HG03175 (cell line): ENCODE measurements around the gene TGFBI.
"Not testable (repeated sequence)": the region's sequence is repeated elsewhere in the genome, so short reads cannot be mapped to it uniquely, and the experiment has no call there.

ENCODE experiments used
- ATAC-seq: cut with Tn5 transposase; IDR thresholded peaks from one replicate; pipeline ENCODE4 v1.9.1; 2021; ENCODE audit warnings: mild to moderate bottlenecking, moderate library complexity; ENCODE audit not compliant: unreplicated experiment

The TGFBI gene

GRCh38 chr5:136043968-136044610 is 15.3 kb downstream of the TGFBI start:
- no peak for ATAC-seq

DNA sequence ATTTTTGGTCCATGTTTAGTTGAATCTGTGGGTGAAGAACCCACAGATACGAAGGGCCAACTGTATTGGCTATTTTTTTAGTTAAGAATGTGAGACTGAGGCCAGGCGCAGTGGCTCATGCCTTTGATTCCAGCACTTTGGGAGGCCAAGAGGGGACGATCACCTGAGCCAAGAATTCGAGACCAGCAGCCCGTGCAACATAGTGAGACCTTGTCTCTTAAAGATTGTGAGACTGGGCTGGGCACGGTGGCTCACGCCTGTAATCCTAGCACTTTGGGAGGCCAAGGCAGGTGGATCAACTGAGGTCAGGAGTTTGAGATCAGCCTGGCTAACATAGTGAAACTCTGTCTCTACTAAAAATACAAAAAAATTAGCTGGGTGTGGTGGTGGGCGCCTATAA is 16.2 kb downstream of the TGFBI start:
- not testable (repeated sequence) for ATAC-seq

GRCh38 chr5:136046246-136046645 is 17.5 kb downstream of the TGFBI start:
- ATAC-seq = no peak

DNA sequence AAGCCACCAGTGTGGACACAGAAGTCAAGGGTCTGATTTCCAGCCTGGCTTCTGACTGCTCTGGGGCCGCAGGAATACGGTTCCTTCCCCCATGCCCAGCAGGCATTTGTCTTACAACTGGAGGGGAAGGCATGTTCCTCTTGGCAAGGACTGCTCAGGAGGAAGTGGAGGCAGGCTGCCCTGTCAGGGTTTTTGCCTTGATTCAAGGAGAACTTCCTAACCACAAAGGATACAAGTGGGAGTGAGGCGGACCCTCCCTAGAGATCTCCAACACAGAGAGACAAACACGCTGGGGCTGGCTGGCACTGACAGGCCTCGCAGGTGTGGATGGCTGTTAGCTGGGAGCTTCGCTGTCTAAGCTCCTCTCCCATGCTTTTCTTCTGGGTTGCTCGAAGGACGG is 19.1 kb downstream of the TGFBI start:
- no peak for ATAC-seq

- no peak for ATAC-seq
Measured at GRCh38 chr5:136048966-136049365, 20.2 kb downstream of the TGFBI start.

DNA sequence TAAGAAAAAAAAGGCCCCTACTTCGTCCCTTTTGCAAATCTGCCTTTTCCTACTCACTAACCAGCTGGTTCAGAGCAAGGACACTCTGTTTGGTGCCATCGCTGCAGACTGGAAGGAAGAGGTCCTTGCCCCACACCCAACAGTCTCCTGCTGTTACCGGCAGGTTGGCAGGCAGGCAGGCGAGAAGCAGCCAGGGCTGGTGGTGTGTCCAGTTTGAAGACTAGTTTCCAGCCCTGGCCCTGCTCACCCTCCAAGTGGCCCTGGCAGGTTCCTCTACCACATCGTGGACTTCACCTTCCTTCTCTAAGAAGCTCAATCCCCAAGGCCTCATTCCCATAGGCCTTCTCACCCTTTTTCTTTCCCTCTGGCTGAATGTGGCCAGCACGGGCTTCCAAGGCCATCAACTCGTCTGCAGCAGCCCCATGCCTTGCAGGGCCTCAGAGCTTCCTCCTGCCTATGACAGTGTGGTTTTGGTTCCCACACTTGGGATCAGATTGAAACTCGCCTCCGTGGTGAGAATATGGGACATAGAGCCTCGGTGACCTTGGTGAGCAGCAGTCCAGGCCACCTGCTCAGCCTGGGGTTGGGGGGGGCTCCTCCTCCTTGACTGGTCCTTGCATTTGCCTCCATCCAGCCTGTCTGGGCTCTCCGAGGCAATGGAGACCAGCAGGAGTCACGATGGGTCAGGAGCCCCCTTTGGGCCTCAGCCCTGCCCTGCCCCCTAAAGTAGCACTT is 22.9 kb downstream of the TGFBI start:
- ATAC-seq = no peak

DNA sequence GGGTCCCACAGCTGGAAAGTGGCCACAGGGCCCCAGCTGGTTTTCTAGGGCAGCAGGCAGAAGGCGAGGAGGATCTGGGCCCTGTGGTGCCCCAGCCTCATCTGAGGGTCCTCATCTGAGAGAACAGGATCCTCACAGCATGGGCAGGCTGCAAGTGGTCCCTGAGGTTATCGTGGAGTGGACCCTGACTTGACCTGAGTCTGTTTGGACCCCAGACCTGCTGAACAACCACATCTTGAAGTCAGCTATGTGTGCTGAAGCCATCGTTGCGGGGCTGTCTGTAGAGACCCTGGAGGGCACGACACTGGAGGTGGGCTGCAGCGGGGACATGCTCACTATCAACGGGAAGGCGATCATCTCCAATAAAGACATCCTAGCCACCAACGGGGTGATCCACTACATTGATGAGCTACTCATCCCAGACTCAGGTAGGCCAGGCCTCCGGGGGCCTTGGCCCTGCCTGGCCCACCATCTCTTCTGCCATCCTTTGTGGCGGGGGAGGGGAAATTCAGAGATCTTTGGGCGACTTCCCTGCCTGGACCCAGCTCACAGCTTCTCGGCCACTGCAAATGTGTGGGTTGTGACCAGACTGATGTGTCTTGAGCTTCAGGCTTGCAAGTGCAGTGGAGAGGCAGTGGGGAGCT is 24.0 kb downstream of the TGFBI start:
- no peak for ATAC-seq

GRCh38 chr5:136053336-136054141 is 24.8 kb downstream of the TGFBI start:
- no peak for ATAC-seq

- no peak for ATAC-seq
Measured at GRCh38 chr5:136054142-136055019, 25.6 kb downstream of the TGFBI start.

DNA sequence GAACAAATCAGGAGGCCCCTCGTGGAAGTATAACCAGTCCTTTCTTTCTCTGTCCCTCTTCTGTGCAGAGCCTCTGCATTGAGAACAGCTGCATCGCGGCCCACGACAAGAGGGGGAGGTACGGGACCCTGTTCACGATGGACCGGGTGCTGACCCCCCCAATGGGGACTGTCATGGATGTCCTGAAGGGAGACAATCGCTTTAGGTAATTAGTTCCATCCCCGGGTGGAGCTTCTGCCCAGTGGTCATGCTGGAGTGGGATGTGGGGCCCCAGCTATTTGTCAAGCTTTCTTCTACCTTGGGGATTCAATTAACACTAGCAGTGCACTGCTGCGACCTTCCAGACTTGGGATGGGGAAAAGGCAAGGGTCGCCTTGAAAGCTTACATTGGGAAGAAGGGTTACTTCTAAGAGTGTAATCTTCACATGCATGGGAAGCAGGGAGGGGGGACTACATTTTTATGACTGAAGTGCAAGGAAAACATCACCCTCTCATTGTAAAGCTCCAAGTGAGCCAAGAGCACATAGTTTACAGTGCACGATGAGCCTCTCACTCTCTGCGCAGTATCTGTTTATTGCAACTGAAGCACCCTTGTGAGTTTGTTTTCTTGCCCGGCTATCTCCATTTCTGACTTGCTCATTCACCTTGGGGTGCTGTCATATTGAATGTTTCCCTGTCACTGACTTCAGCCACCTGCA is 27.0 kb downstream of the TGFBI start:
- no peak for ATAC-seq

- ATAC-seq = no peak
Measured at GRCh38 chr5:136056336-136056735, 27.5 kb downstream of the TGFBI start.

DNA sequence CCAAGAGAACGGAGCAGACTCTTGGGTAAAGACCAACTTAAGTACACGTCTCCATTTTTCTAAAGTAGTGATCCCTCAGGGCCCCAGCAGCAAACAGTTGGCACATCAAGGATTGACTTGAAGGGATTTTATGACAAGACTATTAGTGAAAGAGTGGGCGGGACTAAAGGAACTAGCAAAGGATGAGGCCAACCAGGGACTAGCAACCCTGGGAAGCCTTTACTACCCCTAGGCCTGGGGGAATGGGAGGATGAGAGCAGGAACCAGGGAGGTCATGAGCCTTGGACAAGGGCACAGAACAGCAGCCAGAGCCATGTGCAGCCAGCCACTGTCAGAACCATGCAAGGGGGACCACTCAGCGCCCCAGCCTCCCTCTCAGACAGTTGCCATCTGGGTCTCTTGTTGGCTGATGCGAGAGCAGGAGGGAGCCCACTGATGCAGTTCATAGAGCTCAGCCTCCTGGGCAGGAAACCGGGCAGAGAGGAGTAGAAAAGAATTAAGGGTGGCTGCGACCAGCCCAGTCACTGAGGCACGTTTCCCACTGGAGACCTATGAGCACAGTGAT is 28.1 kb downstream of the TGFBI start:
- ATAC-seq = no peak

DNA sequence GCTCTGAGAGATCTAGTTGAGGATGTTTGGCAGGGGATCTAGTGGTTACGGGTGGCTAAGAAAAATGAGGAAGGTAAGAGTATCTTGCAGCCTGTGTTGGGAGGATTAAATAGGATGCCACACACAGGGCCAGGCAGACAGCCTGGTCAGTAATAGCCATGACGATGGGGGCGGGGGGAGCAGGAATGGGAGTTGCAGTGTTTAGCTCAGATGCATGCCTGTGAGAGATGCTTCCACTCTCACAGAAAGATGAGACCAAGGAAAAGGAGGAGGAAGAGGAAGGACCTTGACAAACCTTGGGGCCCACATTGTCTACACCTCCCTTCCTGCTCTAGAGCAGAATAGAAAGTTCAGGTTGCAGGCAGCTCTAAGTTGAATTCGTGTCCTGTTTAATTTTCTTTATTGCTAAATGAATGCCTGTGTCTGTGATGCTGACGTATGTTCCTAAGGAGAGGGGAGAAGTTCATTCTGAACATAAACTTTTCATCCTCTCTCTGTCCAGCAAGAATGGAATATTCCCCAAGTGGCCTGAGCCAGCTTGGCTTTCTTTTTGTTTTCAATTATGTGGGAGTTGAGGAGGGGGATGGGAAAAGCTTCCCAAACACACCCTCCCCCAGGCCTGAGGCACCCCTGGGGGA is 28.7 kb downstream of the TGFBI start:
- ATAC-seq = no peak

DNA sequence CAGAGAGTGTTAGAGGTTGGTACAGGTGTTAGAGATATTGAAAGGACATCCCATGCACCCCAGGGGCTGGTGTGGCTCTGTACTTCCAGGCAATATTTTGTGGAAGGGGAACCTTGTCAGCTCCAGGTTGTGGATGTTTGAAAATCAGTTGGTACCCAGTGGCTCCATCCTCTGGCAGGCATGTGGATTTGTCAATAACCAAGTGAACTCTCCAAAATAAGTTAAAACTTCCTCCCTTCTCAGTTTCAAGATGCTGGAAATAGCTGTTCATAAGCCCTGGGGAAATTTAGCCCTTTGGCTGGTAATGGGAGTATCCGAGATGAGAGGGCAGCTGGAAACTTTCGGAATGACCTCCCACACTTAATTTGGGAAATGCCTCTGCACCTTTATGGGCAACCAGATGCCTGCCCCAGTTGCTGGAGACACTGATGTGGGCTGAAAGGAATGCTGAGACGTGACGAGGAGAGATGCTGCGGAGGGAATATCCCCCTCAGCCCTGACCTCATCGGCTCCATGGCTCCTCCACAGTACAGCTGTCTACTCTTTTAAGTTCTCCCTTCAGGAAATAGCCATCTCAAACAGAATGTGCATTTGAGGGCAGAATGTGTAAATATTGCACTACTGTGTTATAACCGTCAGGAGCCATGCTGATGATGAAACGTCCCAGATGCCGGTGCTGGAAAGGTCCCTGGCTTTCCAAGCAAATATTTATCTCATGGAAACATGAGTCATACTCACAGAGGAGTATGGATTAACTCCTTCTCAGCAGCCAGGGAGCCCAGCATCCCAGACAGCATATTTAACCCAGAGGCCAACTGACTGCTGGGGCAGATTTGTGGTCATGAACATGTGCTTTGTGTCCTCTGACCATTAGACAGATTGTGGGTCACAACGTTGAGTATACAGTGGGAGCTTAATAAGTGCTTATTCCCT is 29.5 kb downstream of the TGFBI start:
- ATAC-seq = no peak

- ATAC-seq = no peak
Measured at GRCh38 chr5:136058972-136059354, 30.2 kb downstream of the TGFBI start.

GRCh38 chr5:136060963-136061362 is 32.2 kb downstream of the TGFBI start:
- no peak for ATAC-seq

DNA sequence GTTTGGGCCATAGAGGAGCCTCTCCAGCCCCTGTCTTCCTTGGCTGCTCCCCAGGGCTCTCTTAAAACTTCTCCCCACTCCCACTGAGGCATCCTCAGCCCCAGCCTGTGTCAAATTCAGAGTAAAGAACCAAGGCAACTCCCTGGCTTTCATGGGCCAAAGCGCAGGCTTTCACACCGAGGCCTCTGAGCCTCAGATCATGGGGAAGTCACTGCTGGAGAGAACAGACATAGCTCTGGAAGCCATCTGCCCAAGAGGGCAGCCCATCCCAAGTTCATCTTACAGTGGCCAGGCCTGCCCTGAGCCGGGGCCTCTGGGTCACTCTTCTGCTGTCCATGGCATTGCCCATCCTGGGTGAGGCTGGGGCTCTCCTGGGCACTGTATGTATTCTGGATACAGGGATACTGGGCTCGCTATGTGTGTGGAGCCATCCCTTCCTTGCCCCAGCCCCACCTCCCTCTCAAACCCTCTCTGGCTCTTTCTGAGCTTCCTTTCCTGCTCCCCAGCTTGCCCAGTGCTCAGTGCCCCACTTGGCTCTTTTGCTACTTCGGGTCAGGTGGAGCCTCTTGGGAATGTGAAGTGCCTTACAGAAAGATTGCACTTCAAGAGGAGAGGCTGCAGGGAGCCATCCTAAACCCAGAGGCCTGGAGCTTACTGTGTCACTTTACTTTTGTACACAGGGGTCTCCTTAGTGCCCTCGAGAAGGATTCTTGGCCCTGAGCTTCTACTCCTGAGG is 33.0 kb downstream of the TGFBI start:
- ATAC-seq = no peak
